GM18873 (cell line): ENCODE results near the gene TSSK3.
A peak's percentile ranks its signal among the peaks of the same experiment; 100 is the strongest.
"Not testable (repeated sequence)": the region's sequence is repeated elsewhere in the genome, so short reads cannot be mapped to it uniquely, and the experiment has no call there.

Experiments
- ATAC-seq: cut with Tn5 transposase; IDR thresholded peaks from one replicate; pipeline ENCODE4 v1.9.1; 2021; ENCODE audit warnings: mild to moderate bottlenecking, moderate library complexity, moderate number of reproducible peaks; ENCODE audit not compliant: unreplicated experiment, low FRiP score

TSSK3 gene

GRCh38 chr1:32394141-32394889, 32.0 kb downstream of the TSSK3 start, which contains the start of gene BSDC1:
Gene BSDC1 (minus strand): TSS chr1:32394441. CDS start chr1:32394414, 27 bp downstream.
- peak; percentile 95 for ATAC-seq

DNA sequence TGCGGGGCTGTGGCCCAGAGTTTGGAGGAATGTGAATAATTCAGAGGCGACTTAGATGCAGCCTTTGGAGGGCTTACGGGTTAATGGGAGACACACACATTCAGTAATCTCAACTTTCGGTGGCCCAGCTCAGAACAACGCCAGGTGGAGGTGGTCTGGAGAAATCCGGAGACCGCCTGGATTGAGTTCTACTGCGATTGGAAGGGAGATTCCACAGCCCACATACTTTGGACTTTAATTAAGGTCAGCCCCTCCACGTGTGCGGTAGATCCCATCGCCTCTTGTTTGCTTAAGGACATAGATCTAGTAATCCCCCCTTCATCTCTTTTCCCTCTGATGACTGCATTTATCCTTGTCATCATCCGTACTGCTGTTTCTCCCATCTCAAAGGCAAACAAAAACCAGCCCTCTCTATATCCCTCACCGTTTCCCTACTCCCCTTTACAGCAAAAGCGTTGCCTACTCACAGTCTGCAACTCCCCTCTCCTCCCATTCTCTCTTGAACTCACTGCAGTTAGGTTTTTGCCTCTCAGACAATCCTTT, 32.6 kb downstream of the TSSK3 start:
- ATAC-seq, result no peak

GRCh38 chr1:32396524-32396923, 34.2 kb downstream of the TSSK3 start:
- not testable (repeated sequence) for ATAC-seq

DNA sequence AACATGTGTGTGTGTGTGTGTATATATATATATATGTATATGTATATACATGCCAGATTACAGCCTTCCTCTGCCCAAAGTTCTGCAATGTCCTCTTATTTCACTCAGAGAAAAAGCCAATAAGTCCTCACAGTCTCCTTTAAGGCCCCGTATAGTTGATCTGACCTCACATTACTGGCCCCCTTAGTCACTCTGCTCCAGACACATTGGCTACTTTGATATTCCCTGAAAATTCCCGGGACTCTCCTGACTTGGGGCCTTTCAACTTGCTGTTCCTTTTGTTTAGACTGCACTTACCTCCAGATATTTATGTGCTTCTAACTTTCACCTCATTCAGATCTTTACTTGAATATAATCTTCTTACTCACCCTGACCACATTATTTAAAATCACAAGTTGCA, 36.1 kb downstream of the TSSK3 start:
- no peak for ATAC-seq

DNA sequence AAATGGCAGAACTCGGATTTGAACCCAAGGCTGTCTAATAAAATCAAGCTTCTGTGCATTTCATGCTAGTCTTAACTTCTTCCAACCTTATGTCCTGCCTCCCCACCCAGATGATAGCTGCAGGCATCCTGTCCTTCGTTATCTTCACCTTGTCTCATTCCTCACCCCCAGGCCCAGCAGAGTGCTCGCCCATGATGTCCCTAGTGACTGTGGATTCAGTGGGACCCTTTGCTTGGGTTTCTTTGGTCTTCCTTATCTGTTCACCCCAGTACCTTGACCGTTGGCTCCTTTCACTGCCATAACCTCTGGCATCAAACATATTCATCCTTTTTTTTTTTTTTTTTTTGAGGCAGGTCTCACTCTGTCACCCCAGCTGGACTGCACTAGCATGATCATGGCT, 37.5 kb downstream of the TSSK3 start:
- no peak for ATAC-seq

DNA sequence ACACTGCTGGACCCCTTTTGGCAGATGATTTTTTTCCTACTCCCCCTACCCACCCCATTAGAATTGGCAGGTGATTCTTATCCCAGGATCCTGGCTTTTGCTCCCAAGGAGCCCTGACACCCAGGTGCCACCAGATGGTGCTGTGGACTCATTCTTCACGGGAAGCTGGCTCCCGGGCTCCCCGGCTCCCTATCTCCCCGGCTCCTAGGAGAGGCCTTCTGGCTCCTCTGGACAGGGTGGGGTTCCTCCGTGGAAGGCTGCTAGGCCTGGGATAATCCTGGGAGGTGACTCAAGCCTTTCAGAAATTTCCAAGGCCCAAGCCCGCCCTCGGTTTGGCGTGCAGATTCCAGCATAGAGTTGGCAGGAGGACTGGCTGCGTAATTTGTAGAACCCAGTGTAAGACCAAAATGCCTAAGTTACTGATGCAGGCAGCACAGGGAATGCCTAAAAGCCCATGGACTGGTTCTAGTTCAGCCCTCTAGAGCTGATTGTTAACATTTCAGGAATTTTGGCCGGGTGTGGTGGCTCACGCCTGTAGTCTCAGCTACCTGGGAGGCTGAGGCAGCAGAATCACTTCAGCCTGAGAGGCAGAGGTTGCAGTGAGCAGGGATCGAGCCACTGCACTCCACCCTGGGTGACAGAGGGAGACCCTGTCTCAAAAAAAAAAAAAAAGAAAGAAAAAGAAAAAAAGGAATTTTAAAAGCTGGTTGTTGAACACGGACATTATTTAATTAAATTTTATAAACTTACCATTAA, 38.7 kb downstream of the TSSK3 start:
- ATAC-seq, result no peak

GRCh38 chr1:32404946-32405345, 42.6 kb downstream of the TSSK3 start:
- ATAC-seq, result no peak

DNA sequence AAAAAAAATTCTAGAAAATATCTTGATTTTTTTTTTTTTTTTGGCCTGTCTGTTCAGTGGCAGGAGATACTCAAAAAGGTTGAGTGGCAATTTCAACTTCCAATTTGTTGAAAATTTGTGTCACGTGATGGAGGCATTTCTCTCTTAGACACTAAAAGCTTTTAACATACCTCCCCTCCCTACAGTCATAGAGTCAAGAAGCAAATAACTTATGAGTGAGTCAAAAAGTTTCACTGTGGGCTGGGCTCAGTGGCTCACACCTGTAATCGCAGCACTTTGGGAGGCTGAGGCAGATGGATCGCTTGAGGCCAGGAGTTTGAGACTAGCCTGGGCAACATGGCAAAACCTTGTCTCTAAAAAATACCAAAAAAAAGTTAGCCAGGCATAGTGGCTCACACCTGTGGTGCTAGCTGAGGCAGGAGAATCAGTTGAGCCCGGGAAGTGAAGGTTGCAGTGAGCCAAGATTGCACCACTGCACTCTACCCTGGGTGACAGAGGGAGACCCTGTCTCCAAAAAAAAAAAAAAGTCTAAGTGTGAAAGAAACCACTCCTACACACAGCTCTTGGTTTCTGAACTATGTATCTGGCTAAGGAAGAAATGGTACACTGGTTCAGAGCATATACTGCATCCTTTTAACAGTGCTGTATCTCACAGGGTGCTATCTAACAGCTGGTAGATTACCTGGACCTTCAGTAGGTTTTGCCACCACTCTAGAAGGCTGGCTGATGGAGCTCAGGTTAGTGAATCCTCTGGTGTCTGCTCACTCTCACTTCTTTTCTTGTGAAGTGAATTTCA, 43.5 kb downstream of the TSSK3 start:
- ATAC-seq, result no peak

- no peak for ATAC-seq
These were observed 44.3 kb downstream of the TSSK3 start for GRCh38 chr1:32406629-32407111.

DNA sequence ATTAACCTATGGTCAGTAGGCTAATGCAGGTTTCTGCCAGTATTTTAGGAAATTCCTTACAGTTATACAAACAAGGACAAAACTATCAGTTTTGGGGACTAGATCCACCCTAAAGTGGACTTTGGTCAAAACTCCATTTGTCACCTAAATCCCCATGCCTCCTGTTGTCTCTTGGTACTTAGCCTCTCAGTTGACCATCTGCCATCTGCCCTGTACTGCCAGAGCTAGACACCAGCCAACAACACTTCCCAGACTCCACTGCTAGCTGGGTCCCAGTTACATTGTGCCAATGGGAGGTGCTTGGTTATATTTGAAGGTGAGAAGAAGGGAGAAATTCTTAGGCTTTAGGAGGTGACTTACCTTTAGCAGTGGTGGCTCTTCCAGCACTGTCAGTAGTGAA, 48.9 kb downstream of the TSSK3 start:
- no peak for ATAC-seq

DNA sequence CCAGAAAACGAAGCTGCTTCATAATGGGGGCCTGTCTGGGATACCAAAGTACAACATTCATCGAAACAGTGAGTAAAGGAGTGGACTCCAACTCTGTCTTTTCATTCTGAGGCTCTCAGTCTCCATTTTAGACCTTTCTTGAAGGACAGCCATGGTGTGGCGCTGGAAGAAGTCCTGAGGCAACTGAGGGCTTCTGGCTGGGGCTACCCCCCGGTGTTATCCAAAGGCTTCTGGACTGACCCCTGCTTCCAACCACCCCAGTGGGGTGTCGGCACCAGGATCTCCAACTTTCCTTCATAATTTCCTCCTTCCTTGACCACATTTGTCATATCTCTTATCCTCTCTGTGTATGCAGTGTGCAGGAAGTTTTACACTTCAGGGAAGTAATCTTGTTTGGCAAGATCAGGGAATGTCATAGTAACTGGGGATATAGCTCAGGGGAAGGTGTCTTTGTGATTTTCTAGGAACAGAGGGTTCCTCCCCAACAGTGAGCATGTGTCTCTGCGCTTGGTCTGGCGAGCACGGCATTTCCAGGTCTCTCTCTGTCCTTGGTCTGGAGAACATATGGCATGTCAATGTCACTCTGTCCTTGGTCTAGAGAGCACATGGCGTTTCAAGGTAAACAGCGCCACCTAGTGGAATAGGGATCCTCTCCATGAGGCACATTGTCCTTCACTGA, 51.3 kb downstream of the TSSK3 start:
- no peak for ATAC-seq
